ENCODE measurements around the gene RBM4B. TPM values are rescaled to one million over a fixed set of nuclear protein-coding genes. Genes with fewer than 3 reads are reported as not detected.

The RBM4B gene
- total and polyA plus RNA-seq, 4 donors = 7.1 to 13.8 (median 10.6) TPM

- Histone ChIP-seq H3K4me1 (ENCODE audit: control insufficient read depth in 4 of 4, insufficient read depth in 4 of 4, low read length in 3 of 4) (peaks cover 2 to 13% (median 8%) of the 10 kb centered on the region in 4 donors), H3K27me3 (ENCODE audit: control insufficient read depth in 4 of 4, insufficient read depth in 4 of 4, low read length in 3 of 4) (no peaks in the 10 kb centered on the region), H3K36me3 (ENCODE audit: control insufficient read depth in 4 of 4, insufficient read depth in 3 of 4, low read depth in 1 of 4, low read length in 3 of 4) (peaks cover 6 to 23% (median 16%) of the 10 kb centered on the region in 4 donors), H3K9me3 (ENCODE audit: control insufficient read depth in 4 of 4, low read length in 3 of 4) (no peaks in the 10 kb centered on the region), H3K27ac (ENCODE audit: low read depth in 1 of 2, low read length in 2 of 2) (no peak overlapping the region), H3K9ac (ENCODE audit: low read depth in 1 of 2, low read length in 2 of 2) (no peak overlapping the region), H3K4me3 (ENCODE audit: low read depth in 1 of 3, low read length in 3 of 3) (no peak overlapping the region)
- TF ChIP-seq EGR1 (IDR thresholded peaks at IDR 0.05; ENCODE audit: low read depth in 2 of 2) (no peak), SP1 (IDR thresholded peaks at IDR 0.05) (no peak), YY1 (IDR thresholded peaks at IDR 0.05) (no peak), ZBTB33 (IDR thresholded peaks at IDR 0.05) (no peak), HNF4G (IDR thresholded peaks at IDR 0.05) (no peak), JUND (IDR thresholded peaks at IDR 0.05) (no peak), REST (IDR thresholded peaks at IDR 0.05) (no peak), RAD21 (IDR thresholded peaks at IDR 0.05) (no peak), FOXA1 (IDR thresholded peaks at IDR 0.05) (no peak), TAF1 (conservative IDR thresholded peaks at IDR 0.05) (no peak), CTCF (IDR thresholded peaks at IDR 0.05; ENCODE audit: low read depth, low read length, missing input control) (no peak), HNF4A (conservative IDR thresholded peaks at IDR 0.05) (no peak), ATF3 (IDR thresholded peaks at IDR 0.05) (no peak), NR2F2 (IDR thresholded peaks at IDR 0.05) (no peak), GABPA (IDR thresholded peaks at IDR 0.05 in 1 of 2, conservative IDR thresholded peaks at IDR 0.05 in 1 of 2) (no peak), FOXA2 (IDR thresholded peaks at IDR 0.05) (no peak), MAX (IDR thresholded peaks at IDR 0.05) (no peak), RXRA (IDR thresholded peaks at IDR 0.05) (no peak)
- DNase-seq (ENCODE audit: low spot score) = no peak
- WGBS = 86% methylated on average over 2 of the region's 2 CpGs
Measured at GRCh38 chr11:66632952-66633351, 44.7 kb downstream of the RBM4B start.

Data from liver (tissue), 9 donors.